ENCODE data around the gene CDH13.
A peak's percentile ranks its signal among the peaks of the same experiment; 100 is the strongest.

CDH13 gene

DNA sequence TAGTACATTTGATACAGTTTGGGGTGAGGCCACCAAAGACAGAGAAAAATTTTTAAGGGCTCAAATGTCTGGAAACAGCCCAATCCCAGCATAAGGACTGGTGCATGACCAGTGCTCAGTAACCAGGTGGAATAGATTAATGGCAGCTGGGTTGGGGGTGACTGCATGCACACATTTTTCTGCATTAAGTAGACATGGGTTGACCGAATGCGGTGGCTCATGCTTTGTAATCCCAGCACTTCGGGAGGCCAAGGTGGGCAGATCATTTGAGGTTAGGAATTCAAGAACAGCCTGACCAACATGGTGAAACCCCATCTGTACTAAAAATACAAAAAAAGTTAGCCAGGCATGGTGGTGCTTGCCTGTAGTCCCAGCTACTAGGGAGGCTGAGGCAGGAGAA, 1060.0 kb downstream of the CDH13 start:
- Histone ChIP-seq H3K27ac (peak overlapping the region; percentile 74 to 75), H3K9me3 (no peaks in the 10 kb centered on the region), H3K27me3 (no peaks in the 10 kb centered on the region), H3K36me3 (no peaks in the 10 kb centered on the region), H3K4me3 (no peak overlapping the region), H3K4me1 (peaks cover 0 to 69% (median 44%) of the 10 kb centered on the region in 4 donors)
- intact Hi-C loops (cut with DNase I; ENCODE audit: low total_unique reads) = no loop called here
- DNase-seq = no peak
- TF ChIP-seq, protein P1, sequence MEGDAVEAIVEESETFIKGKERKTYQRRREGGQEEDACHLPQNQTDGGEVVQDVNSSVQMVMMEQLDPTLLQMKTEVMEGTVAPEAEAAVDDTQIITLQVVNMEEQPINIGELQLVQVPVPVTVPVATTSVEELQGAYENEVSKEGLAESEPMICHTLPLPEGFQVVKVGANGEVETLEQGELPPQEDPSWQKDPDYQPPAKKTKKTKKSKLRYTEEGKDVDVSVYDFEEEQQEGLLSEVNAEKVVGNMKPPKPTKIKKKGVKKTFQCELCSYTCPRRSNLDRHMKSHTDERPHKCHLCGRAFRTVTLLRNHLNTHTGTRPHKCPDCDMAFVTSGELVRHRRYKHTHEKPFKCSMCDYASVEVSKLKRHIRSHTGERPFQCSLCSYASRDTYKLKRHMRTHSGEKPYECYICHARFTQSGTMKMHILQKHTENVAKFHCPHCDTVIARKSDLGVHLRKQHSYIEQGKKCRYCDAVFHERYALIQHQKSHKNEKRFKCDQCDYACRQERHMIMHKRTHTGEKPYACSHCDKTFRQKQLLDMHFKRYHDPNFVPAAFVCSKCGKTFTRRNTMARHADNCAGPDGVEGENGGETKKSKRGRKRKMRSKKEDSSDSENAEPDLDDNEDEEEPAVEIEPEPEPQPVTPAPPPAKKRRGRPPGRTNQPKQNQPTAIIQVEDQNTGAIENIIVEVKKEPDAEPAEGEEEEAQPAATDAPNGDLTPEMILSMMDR (IDR thresholded peaks at IDR 0.05) = no peak

DNA sequence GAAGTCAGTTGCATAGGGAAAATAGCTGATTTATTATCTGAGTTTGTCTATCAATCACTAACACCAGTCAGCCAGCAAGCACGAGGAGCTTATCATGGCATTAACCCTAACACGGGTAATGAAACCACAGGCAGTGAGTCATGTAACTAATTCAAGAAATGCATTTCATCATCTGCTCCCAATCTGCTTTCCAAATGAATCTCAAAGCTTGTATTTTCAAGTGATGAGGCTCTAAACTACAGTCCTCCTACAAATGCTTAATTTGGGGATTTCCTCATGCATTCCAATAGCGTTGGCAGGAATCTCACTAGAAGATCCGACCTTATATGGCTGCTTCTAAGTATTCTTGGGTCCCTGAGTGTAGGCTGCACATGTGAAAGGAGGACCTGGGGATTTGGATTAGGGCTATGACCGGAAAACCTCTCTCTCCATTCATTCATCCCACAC, 1062.6 kb downstream of the CDH13 start:
- peak in 1 of 2 donors; percentile 46 for DNase-seq
- peak overlapping the region; percentile 74 to 75 for H3K27ac ChIP-seq
- H3K4me1 ChIP-seq = peaks cover 0 to 74% (median 50%) of the 10 kb centered on the region in 4 donors
- no peaks in the 10 kb centered on the region for H3K9me3 ChIP-seq
- intact Hi-C loops (cut with DNase I; ENCODE audit: low total_unique reads) = no loop called here
- H3K4me3 ChIP-seq = no peak overlapping the region
- no peaks in the 10 kb centered on the region for H3K36me3 ChIP-seq
- TF ChIP-seq, protein P1 (IDR thresholded peaks at IDR 0.05) = no peak
- H3K27me3 ChIP-seq = no peaks in the 10 kb centered on the region

DNA sequence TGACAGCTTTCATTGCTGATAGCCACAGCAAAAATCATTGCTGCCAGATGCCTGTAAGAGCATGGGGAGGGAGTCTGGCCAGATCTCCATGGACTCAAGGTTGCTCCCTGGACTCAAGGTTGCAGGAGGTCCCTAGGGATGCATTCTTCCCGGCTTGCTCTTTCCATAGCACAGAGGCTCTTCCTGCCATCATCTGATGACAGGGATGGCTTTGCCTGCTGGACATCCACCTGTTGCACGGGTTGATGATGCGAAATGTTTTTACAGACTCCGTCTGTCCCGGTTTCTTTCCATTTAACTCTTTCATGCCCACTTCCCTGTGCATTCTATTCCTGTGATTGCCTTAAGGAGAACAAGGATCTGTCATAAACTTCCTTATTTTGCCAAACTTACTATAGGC, 1065.5 kb downstream of the CDH13 start:
- Histone ChIP-seq H3K36me3 (no peaks in the 10 kb centered on the region), H3K4me1 (peaks cover 0 to 46% (median 33%) of the 10 kb centered on the region in 4 donors), H3K27ac (peak overlapping the region in 1 of 2 donors; percentile 74), H3K27me3 (no peaks in the 10 kb centered on the region), H3K9me3 (no peaks in the 10 kb centered on the region), H3K4me3 (no peak overlapping the region)
- no peak for DNase-seq
- TF ChIP-seq, protein P1 (IDR thresholded peaks at IDR 0.05) = no peak
- intact Hi-C loops (cut with DNase I; ENCODE audit: low total_unique reads) = no loop called here

DNA sequence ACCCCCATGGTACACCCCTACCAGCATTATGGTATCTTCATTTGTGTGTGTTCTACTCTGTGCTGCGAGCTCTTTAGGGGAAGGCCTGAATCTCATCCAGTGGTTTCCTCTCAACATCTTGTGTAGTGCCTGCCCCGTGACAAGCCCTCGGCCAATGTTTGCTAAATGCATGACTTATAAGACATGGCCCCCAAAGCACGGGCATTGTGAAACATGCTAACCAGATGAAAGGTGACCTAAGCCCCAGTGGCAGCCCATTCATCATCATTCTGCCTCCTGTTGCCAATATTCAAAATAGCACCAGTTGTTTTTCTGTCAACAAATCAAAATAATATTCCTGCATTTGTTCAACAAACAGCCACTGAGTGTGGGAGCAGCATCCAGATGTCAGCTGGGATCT, 1072.2 kb downstream of the CDH13 start:
- no peak for DNase-seq
- no peaks in the 10 kb centered on the region for H3K36me3 ChIP-seq
- no peak overlapping the region for H3K27ac ChIP-seq
- H3K4me3 ChIP-seq = no peak overlapping the region
- intact Hi-C loops (cut with DNase I; ENCODE audit: low total_unique reads) = no loop called here
- no peaks in the 10 kb centered on the region for H3K27me3 ChIP-seq
- no peaks in the 10 kb centered on the region for H3K4me1 ChIP-seq
- TF ChIP-seq, protein P1 (IDR thresholded peaks at IDR 0.05) = no peak
- no peaks in the 10 kb centered on the region for H3K9me3 ChIP-seq

DNA sequence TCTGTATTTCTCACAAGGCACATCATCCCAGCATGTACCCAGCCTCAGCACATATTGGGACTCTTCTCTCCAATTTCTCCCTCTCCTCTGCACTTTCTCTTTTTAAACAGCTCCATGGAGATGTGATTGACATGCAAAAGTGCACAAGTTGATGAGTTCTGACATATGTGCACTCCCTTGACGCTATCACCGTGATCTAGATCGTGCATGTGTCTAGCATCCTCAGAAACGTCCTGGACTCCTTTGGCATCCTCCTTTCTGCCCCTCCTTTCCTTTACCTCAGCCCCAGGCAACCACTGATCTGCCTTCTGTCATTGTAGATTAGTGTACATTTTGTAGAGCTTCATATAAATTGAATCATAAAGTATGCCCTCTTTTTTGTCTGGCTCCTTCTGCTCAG, 1073.0 kb downstream of the CDH13 start:
- intact Hi-C loops (cut with DNase I; ENCODE audit: low total_unique reads) = no loop called here
- TF ChIP-seq, protein P1 (IDR thresholded peaks at IDR 0.05) = no peak
- Histone ChIP-seq H3K4me1 (no peaks in the 10 kb centered on the region), H3K36me3 (no peaks in the 10 kb centered on the region), H3K9me3 (no peaks in the 10 kb centered on the region), H3K27ac (no peak overlapping the region), H3K27me3 (no peaks in the 10 kb centered on the region), H3K4me3 (no peak overlapping the region)
- DNase-seq = no peak

DNA sequence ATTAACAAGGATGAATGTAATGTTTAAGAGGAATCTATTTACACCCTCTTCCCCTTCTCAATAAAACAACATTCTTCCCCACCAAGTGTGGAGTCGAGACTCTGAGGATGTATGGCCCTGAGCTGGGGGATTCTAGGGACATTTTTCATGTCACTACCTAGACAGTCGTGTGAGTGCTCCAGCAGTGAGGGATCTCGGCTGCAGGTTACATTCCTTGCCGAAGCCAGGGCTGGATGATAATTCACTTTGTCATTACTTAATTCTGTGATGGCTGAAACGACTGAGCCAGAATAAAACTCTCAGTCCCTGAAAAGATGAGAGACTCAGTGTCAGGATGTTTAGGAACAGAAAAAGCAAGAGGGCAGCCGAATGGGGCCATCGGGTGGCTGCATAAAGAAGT, 1074.1 kb downstream of the CDH13 start:
- intact Hi-C loops (cut with DNase I; ENCODE audit: low total_unique reads) = no loop called here
- Histone ChIP-seq H3K9me3 (no peaks in the 10 kb centered on the region), H3K27me3 (no peaks in the 10 kb centered on the region), H3K36me3 (no peaks in the 10 kb centered on the region), H3K4me1 (no peaks in the 10 kb centered on the region), H3K27ac (no peak overlapping the region), H3K4me3 (no peak overlapping the region)
- DNase-seq = no peak
- TF ChIP-seq, protein P1 (IDR thresholded peaks at IDR 0.05) = no peak

All from tibial artery (tissue), 4 donors.